ENCODE data around the gene HSDL2. TPM values are rescaled to one million over a fixed set of nuclear protein-coding genes. Genes with fewer than 3 reads are reported as not detected.

The HSDL2 gene
- total RNA-seq, 3 donors from 2014 or later: 35.7 to 40.8 (median 38.1) TPM

DNA sequence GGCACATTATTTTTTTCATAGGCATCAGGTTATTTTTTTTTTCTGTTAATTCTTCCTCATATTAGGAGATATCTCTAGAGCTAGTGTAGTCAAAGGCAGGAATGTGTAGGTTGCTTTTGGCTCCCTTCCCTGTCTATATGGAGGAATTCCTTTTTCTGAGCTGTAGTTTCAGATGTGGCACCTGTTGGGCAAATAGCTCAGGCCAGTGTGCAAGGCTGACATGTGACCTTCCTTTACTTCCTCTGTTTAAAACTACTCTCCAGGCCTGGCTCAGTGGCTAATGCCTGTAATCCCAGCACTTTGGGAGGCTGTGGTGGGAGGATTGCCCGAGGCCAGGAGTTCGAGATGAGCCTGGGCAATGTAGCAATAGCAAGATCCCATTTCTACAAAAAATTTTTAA lies 66.2 kb downstream of the HSDL2 start:
- H3K36me3 ChIP-seq (ENCODE audit: low read depth): no peaks in the 10 kb centered on the region
- H3K4me1 ChIP-seq (ENCODE audit: low read depth): no peaks in the 10 kb centered on the region
- H3K9me3 ChIP-seq: no peaks in the 10 kb centered on the region
- H3K4me3 ChIP-seq: no peak overlapping the region
- intact Hi-C loops (cut with DNase I, micrococcal nuclease): no loop called here
- DNase-seq: no peak
- TF ChIP-seq CTCF (IDR thresholded peaks at IDR 0.05): no peak
- no peak for ATAC-seq

DNA sequence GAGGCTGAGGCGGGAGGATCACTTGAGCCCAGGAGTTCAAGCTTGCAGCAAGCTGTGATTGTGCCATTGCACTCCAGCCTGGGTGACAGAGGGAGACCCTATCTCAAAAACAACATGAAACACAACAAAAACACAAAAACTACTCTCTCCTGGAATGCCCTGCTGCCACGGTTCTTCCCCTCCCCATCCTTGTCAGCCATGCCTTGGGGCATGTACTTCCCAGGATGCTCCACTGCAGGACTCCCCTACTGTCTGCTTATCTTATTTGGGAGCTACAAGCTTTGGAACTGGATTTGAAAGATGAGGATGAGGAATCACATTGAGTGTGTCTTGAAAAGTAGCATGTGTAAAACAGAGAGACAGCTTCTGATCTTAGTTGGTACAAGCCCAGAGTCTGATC lies 66.6 kb downstream of the HSDL2 start:
- no peak for ATAC-seq
- Histone ChIP-seq H3K36me3 (ENCODE audit: low read depth) (no peaks in the 10 kb centered on the region), H3K9me3 (no peaks in the 10 kb centered on the region), H3K4me3 (no peak overlapping the region), H3K4me1 (ENCODE audit: low read depth) (no peaks in the 10 kb centered on the region)
- TF ChIP-seq CTCF (IDR thresholded peaks at IDR 0.05): no peak
- DNase-seq: no peak
- intact Hi-C loops (cut with DNase I, micrococcal nuclease): no loop called here

DNA sequence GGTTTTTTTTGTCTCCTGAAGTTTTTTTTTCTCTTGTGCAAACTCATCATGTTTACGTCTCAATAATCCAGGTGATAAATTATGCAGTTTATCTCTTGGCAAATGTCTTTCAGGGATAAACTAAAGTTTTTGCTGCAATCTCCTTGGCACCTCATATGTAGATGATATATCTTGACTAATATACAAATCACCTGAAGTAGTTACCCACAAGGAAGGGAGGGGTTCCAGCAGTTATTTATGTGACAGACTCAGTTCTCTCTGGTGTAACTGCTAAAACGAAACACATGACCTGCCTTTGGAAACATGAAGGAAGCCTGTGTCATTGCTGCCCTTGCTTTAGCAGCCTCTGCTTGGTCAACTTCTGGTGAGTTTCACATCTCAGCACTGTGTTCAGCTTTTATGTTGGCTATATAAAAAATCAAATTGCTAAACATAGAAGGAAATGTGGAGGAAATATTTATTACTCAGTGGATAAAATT lies 67.4 kb downstream of the HSDL2 start:
- DNase-seq (no peak), ATAC-seq (no peak)
- intact Hi-C loops (cut with DNase I, micrococcal nuclease): no loop called here

DNA sequence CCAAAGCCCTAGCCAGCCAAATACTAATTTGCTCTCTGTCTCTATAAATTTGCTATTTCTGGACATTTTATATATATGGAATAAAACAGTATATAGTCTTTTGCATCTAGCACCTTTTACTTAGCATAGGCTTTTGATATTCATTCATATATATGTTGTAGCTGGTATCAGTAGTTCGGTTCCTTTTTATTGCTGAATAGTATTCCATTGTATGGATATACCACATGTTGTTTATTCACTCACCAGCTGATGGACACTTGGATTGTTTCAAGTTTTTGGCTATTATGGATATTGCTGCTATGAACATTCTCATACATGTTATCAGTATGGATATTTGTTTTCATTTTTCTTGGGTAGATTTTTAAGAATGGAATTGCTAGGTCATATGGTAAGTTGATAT lies 82.9 kb downstream of the HSDL2 start:
- intact Hi-C loops (cut with DNase I, micrococcal nuclease): no loop called here
- Histone ChIP-seq H3K4me1 (ENCODE audit: low read depth) (no peaks in the 10 kb centered on the region), H3K9me3 (peaks cover 7% of the 10 kb centered on the region), H3K4me3 (no peak overlapping the region), H3K36me3 (ENCODE audit: low read depth) (no peaks in the 10 kb centered on the region)
- ATAC-seq (no peak), DNase-seq (no peak)
- no peak for TF ChIP-seq CTCF (IDR thresholded peaks at IDR 0.05)

More for the DNA sequence above, 67.4 kb downstream of the HSDL2 start:
- no peaks in the 10 kb centered on the region for H3K36me3 ChIP-seq (ENCODE audit: low read depth)
- TF ChIP-seq CTCF (IDR thresholded peaks at IDR 0.05): no peak
- no peaks in the 10 kb centered on the region for H3K4me1 ChIP-seq (ENCODE audit: low read depth)
- no peak overlapping the region for H3K4me3 ChIP-seq
- H3K9me3 ChIP-seq: no peaks in the 10 kb centered on the region

- ATAC-seq: no peak
- intact Hi-C loops (cut with DNase I, micrococcal nuclease): no loop called here
- TF ChIP-seq CTCF (IDR thresholded peaks at IDR 0.05): no peak
- Histone ChIP-seq H3K4me3 (no peak overlapping the region), H3K9me3 (peaks cover 7% of the 10 kb centered on the region), H3K4me1 (ENCODE audit: low read depth) (no peaks in the 10 kb centered on the region), H3K36me3 (ENCODE audit: low read depth) (no peaks in the 10 kb centered on the region)
- no peak for DNase-seq
Measured at GRCh38 chr9:112465352-112465751, 85.4 kb downstream of the HSDL2 start.

GRCh38 chr9:112472996-112473395 lies 93.1 kb downstream of the HSDL2 start:
- Histone ChIP-seq H3K36me3 (ENCODE audit: low read depth) (no peaks in the 10 kb centered on the region), H3K4me3 (no peak overlapping the region), H3K4me1 (ENCODE audit: low read depth) (no peaks in the 10 kb centered on the region), H3K9me3 (peaks cover 6% of the 10 kb centered on the region)
- no peak for DNase-seq
- ATAC-seq: no peak
- intact Hi-C loops (cut with DNase I, micrococcal nuclease): no loop called here
- TF ChIP-seq CTCF (IDR thresholded peaks at IDR 0.05): no peak
